Measurements from ENCODE around the gene SLU7.

Gene SLU7

DNA sequence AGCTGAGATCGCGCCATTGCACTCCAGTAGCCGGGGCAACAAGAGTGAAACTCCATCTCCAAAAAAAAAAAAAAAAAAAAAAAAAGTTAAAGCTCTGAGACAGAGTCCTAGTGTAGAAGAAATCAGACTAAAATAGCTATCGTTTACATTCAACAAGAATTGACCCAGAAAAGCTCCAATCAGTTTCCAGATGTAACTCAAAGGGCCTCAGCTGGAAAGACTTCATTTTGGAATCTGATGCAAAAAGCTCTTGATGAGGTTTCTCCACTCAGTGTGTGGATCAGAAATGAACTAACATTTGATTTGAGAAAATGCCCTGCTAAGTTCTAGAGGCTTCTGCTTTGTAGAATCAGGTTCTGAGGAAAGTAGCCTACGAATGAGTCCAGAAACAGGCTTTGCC lies 41.2 kb downstream of the SLU7 start:
- no peak for DNase-seq
- in situ Hi-C loops (cut with HindIII; ENCODE audit: low pct_ligation_motif_present, low pct_unique_long_range_greater_than_20kb, low sequenced_read_pairs): no loop called here

- in situ Hi-C loops (cut with HindIII; ENCODE audit: low pct_ligation_motif_present, low pct_unique_long_range_greater_than_20kb, low sequenced_read_pairs): no loop called here
- no peak for DNase-seq
Observed at GRCh38 chr5:160376416-160376815, 42.5 kb downstream of the SLU7 start.

- in situ Hi-C loops (cut with HindIII; ENCODE audit: low pct_ligation_motif_present, low pct_unique_long_range_greater_than_20kb, low sequenced_read_pairs): no loop called here
- no peak for DNase-seq
Observed at GRCh38 chr5:160375701-160376100, 43.2 kb downstream of the SLU7 start.

- in situ Hi-C loops (cut with HindIII; ENCODE audit: low pct_ligation_motif_present, low pct_unique_long_range_greater_than_20kb, low sequenced_read_pairs): no loop called here
Observed at GRCh38 chr5:160375166-160375565, 43.7 kb downstream of the SLU7 start.

GRCh38 chr5:160371294-160371693 lies 47.6 kb downstream of the SLU7 start:
- no peak for DNase-seq
- in situ Hi-C loops (cut with HindIII; ENCODE audit: low pct_ligation_motif_present, low pct_unique_long_range_greater_than_20kb, low sequenced_read_pairs): no loop called here

More at GRCh38 chr5:160375166-160375565, 43.7 kb downstream of the SLU7 start:
- DNase-seq: no peak

DNA sequence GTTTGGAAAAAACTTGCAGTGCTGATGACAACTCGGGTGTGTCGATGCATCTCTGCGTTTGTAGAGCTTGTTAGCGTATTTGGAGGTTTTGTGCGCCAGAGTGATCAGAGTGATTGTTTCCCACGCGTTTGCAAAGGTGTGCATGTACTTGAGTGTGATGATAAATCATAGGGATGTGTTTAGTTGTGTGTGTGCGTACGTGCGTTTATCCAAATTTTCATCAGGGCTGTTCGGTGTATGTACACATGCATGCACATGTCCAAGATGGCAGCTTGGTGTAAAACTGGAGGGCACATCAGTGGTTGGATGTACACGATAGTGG lies 48.2 kb downstream of the SLU7 start:
- in situ Hi-C loops (cut with HindIII; ENCODE audit: low pct_ligation_motif_present, low pct_unique_long_range_greater_than_20kb, low sequenced_read_pairs): no loop called here

GRCh38 chr5:160369990-160370712 lies 48.7 kb downstream of the SLU7 start, which contains the start of gene C1QTNF2:
Gene C1QTNF2, minus strand, starts transcription at chr5:160370626. Its CDS starts 15,615 bp downstream, at chr5:160355011.
- DNase-seq: peak; percentile 27
- in situ Hi-C loops (cut with HindIII; ENCODE audit: low pct_ligation_motif_present, low pct_unique_long_range_greater_than_20kb, low sequenced_read_pairs): no loop called here

More for the DNA sequence above, 48.2 kb downstream of the SLU7 start:
- no peak for DNase-seq

- DNase-seq: no peak
- in situ Hi-C loops (cut with HindIII; ENCODE audit: low pct_ligation_motif_present, low pct_unique_long_range_greater_than_20kb, low sequenced_read_pairs): no loop called here
Observed at GRCh38 chr5:160367885-160368284, 51.0 kb downstream of the SLU7 start.

DNA sequence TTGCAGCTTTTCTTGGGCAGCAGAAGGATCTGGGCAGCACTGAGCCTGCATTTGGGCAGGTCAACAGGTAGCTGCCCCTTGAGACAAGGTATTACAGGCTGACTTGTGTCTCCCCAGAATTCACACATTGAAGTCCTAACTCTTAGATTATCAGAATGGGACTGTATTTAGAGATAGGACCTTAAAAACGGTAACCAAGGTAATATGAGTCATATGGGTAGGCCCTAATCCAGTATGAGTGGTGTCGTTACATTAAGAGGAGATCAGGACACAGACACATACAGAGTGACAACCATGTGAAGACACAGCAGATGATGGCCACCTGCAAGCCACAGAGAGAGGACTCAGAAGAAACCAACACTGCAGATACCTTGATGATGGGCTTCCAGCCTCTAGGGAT lies 51.6 kb downstream of the SLU7 start:
- in situ Hi-C loops (cut with HindIII; ENCODE audit: low pct_ligation_motif_present, low pct_unique_long_range_greater_than_20kb, low sequenced_read_pairs): no loop called here
- no peak for DNase-seq

- no peak for DNase-seq
- in situ Hi-C loops (cut with HindIII; ENCODE audit: low pct_ligation_motif_present, low pct_unique_long_range_greater_than_20kb, low sequenced_read_pairs): no loop called here
Observed at GRCh38 chr5:160366230-160366629, 52.7 kb downstream of the SLU7 start.

GRCh38 chr5:160363660-160364395 lies 55.1 kb downstream of the SLU7 start:
- in situ Hi-C loops (cut with HindIII; ENCODE audit: low pct_ligation_motif_present, low pct_unique_long_range_greater_than_20kb, low sequenced_read_pairs): no loop called here

DNA sequence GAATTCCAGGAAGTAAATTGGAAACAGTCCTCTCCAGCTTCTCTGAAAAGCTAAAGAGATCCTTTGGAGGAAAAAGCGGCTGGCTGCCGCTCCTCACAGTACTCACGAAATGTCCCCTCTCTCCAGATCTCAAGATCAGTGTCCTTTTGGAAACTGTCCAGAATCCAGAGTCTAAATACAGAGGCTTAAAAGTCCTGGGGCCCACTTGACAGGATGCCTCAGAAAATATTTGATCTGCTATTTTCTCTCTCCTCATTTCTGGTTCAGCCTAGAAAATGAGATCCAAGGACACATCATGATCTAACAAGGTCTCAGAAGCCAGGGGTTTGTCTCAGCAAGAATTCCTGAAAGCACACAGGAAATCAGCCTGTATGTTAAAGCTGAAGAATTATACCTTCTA lies 55.7 kb downstream of the SLU7 start:
- DNase-seq: no peak
- in situ Hi-C loops (cut with HindIII; ENCODE audit: low pct_ligation_motif_present, low pct_unique_long_range_greater_than_20kb, low sequenced_read_pairs): no loop called here

More at GRCh38 chr5:160363660-160364395, 55.1 kb downstream of the SLU7 start:
- DNase-seq: no peak

DNA sequence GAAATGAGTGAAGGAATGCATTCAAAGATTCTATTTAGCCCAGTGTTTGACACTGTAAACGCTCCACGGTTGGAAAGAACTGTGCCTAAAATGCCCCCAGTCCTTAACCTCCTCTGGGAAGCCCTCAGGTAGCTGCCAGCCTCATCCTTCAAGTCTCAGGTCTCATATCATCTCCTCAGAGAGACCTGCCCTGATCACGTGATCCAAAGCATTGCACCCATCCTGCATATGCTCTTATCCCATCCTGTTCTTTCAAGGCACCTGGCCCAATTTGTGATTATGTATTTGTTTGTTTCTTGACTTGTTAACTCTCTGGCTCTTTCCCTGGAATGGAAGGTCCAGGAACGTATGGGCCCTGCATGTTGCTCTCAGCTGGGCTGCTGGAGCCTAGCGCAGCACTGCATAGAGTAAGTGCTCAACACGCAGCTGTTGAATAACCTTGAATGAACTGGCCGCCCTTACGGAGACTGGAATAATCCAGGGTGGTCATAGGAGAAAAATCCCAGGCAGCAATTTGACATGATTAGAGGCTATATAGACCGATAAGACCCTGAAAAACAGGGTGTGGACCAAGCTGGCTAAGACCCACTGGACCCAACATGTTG lies 57.2 kb downstream of the SLU7 start:
- DNase-seq: no peak
- in situ Hi-C loops (cut with HindIII; ENCODE audit: low pct_ligation_motif_present, low pct_unique_long_range_greater_than_20kb, low sequenced_read_pairs): no loop called here

GRCh38 chr5:160360310-160360709 lies 58.6 kb downstream of the SLU7 start:
- in situ Hi-C loops (cut with HindIII; ENCODE audit: low pct_ligation_motif_present, low pct_unique_long_range_greater_than_20kb, low sequenced_read_pairs): no loop called here
- no peak for DNase-seq

DNA sequence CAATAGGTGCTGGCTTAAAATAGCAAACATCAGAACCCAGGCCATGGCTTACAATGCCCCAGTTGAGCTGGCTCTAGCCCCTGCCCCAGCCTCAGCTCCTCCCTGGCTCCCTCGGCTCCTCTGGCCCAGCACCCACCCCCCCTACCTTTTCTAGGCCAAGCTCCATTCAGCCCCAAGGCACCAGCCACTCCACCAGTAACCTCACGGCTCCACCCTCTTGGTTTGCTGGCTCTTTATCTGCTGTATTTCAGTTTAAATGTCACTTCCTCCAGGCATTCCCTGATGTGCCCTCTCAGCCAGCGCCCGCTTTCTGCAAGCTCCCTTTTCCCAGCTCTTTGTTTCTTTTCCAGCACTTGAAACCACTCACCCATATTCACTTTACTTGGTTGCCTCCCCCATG lies 59.1 kb downstream of the SLU7 start:
- DNase-seq: no peak
- in situ Hi-C loops (cut with HindIII; ENCODE audit: low pct_ligation_motif_present, low pct_unique_long_range_greater_than_20kb, low sequenced_read_pairs): no loop called here

- DNase-seq: no peak
- in situ Hi-C loops (cut with HindIII; ENCODE audit: low pct_ligation_motif_present, low pct_unique_long_range_greater_than_20kb, low sequenced_read_pairs): no loop called here
Observed at GRCh38 chr5:160359242-160359641, 59.6 kb downstream of the SLU7 start.

GRCh38 chr5:160357861-160358411 lies 60.9 kb downstream of the SLU7 start:
- in situ Hi-C loops (cut with HindIII; ENCODE audit: low pct_ligation_motif_present, low pct_unique_long_range_greater_than_20kb, low sequenced_read_pairs): no loop called here
- DNase-seq: no peak

DNA sequence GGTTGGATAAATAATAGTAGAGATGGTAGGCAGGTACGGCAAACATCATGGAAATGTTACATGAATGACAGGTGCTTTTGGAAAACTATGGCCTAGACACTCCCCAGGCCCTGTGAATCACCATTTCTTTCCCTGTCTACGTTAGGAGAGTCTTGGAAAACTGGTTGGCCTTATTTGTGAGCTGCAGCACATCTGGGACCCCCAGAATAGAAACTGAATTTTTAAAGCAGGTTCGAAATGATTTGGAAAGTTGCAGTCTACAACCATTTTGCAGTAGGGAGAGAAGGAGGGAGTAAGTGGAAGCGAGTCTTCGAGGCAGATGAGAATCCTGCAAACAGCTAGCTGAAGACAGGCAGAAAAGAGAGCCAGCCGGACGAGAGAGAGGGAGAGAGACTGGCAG lies 61.5 kb downstream of the SLU7 start:
- in situ Hi-C loops (cut with HindIII; ENCODE audit: low pct_ligation_motif_present, low pct_unique_long_range_greater_than_20kb, low sequenced_read_pairs): no loop called here
- no peak for DNase-seq

GRCh38 chr5:160356550-160357347 lies 62.1 kb downstream of the SLU7 start:
- in situ Hi-C loops (cut with HindIII; ENCODE audit: low pct_ligation_motif_present, low pct_unique_long_range_greater_than_20kb, low sequenced_read_pairs): no loop called here
- no peak for DNase-seq

All from ACHN (cell line).